ENCODE data around the gene CELSR1.

GRCh38 chr22:46499805-46500189, 37.6 kb downstream of the CELSR1 start:
- TF ChIP-seq CTCF (IDR thresholded peaks at IDR 0.05) = no peak
- TF ChIP-seq POLR2A (IDR thresholded peaks at IDR 0.05) = no peak

Data from lower leg skin (tissue), 3 donors.